ENCODE data around the gene FILIP1L. TPM values are rescaled to one million over a fixed set of nuclear protein-coding genes. Genes with fewer than 3 reads are reported as not detected.

FILIP1L gene
- total RNA-seq, 4 donors from 2014 or later = 87.1 to 115 (median 99.6) TPM

- DNase-seq (no peak), ATAC-seq (no peak)
- in situ Hi-C loops (cut with MboI; ENCODE audit: low sequenced_read_pairs in 4 of 4) (no loop called here), intact Hi-C loops (cut with DNase I; ENCODE audit: low total_unique reads) (loop anchor here (2.0 kb wide), 1 partner anchor 33 kb away; no protein-coding TSS in a partner anchor)
- Histone ChIP-seq H3K27ac (peak overlapping the region; percentile 2 to 93 (median 91)), H3K27me3 (no peaks in the 10 kb centered on the region), H3K9me3 (no peaks in the 10 kb centered on the region), H3K4me1 (peaks cover 21 to 61% of the 10 kb centered on the region in 2 donors), H3K4me3 (no peak overlapping the region), H3K36me3 (no peaks in the 10 kb centered on the region)
- TF ChIP-seq POLR2A (IDR thresholded peaks at IDR 0.05) (no peak), CTCF (IDR thresholded peaks at IDR 0.05 in 4 of 5, conservative IDR thresholded peaks at IDR 0.05 in 1 of 5) (no peak)
Measured at GRCh38 chr3:99883693-99884092, 230.6 kb downstream of the FILIP1L start.

- H3K27me3 ChIP-seq = no peaks in the 10 kb centered on the region
- in situ Hi-C loops (cut with MboI; ENCODE audit: low sequenced_read_pairs in 4 of 4) (no loop called here), intact Hi-C loops (cut with DNase I; ENCODE audit: low total_unique reads) (loop anchor here (2.0 kb wide), 1 partner anchor 34 kb away; no protein-coding TSS in a partner anchor)
- ATAC-seq = no peak
- H3K4me1 ChIP-seq = peaks cover 26 to 67% of the 10 kb centered on the region in 2 donors
- H3K36me3 ChIP-seq = no peaks in the 10 kb centered on the region
- no peak overlapping the region for H3K4me3 ChIP-seq
- TF ChIP-seq CTCF (IDR thresholded peaks at IDR 0.05 in 4 of 5, conservative IDR thresholded peaks at IDR 0.05 in 1 of 5) = no peak
- no peak for TF ChIP-seq POLR2A (IDR thresholded peaks at IDR 0.05)
- no peaks in the 10 kb centered on the region for H3K9me3 ChIP-seq
- peak overlapping the region; percentile 2 to 93 (median 91) for H3K27ac ChIP-seq
- DNase-seq = no peak
Measured at GRCh38 chr3:99883138-99883461, 231.2 kb downstream of the FILIP1L start.

- Histone ChIP-seq H3K9me3 (no peaks in the 10 kb centered on the region), H3K27me3 (no peaks in the 10 kb centered on the region), H3K27ac (peak overlapping the region; percentile 83 to 93 (median 91)), H3K4me1 (peaks cover 30 to 72% of the 10 kb centered on the region in 2 donors), H3K4me3 (no peak overlapping the region), H3K36me3 (no peaks in the 10 kb centered on the region)
- no peak for ATAC-seq
- intact Hi-C loops (cut with DNase I; ENCODE audit: low total_unique reads) = loop anchor here (2.0 kb wide), 1 partner anchor 34 kb away; no protein-coding TSS in a partner anchor
- in situ Hi-C loops (cut with MboI; ENCODE audit: low sequenced_read_pairs in 4 of 4) = no loop called here
- no peak for DNase-seq
- TF ChIP-seq POLR2A (IDR thresholded peaks at IDR 0.05) (no peak), CTCF (IDR thresholded peaks at IDR 0.05 in 4 of 5, conservative IDR thresholded peaks at IDR 0.05 in 1 of 5) (no peak)
Measured at GRCh38 chr3:99882436-99883137, 231.7 kb downstream of the FILIP1L start.

GRCh38 chr3:99881121-99881524 is 233.2 kb downstream of the FILIP1L start:
- ATAC-seq = peak; percentile 58 to 59
- peaks cover 42 to 83% of the 10 kb centered on the region in 2 donors for H3K4me1 ChIP-seq
- no peaks in the 10 kb centered on the region for H3K9me3 ChIP-seq
- in situ Hi-C loops (cut with MboI; ENCODE audit: low sequenced_read_pairs in 4 of 4) (no loop called here), intact Hi-C loops (cut with DNase I; ENCODE audit: low total_unique reads) (no loop called here)
- no peak for DNase-seq
- no peak for TF ChIP-seq POLR2A (IDR thresholded peaks at IDR 0.05)
- TF ChIP-seq CTCF (IDR thresholded peaks at IDR 0.05 in 4 of 5, conservative IDR thresholded peaks at IDR 0.05 in 1 of 5) = no peak
- peak overlapping the region in 1 of 4 donors; percentile 3 for H3K4me3 ChIP-seq
- H3K27ac ChIP-seq = peak overlapping the region; percentile 83 to 93 (median 91)
- no peaks in the 10 kb centered on the region for H3K36me3 ChIP-seq
- no peaks in the 10 kb centered on the region for H3K27me3 ChIP-seq
